Lower leg skin (tissue), 3 donors: ENCODE data around the gene TAF11L4.
"Not testable (repeated sequence)": the region's sequence is repeated elsewhere in the genome, so short reads cannot be mapped to it uniquely, and the experiment has no call there.

Experiments used
- CTCF ChIP-seq, 3 donors: fragments of 450-650 bp; IDR thresholded peaks; one replicate each; pipeline ENCODE4 v1.5.1; 2016; ENCODE audit warnings: antibody characterized with exemption in 3 of 3, mild to moderate bottlenecking in 3 of 3, moderate library complexity in 2 of 3
- POLR2A ChIP-seq, 2 donors: fragments of 450-650 bp; IDR thresholded peaks; one replicate each; pipeline ENCODE4 v1.6.1; 2016 to 2017; ENCODE audit warnings: antibody characterized with exemption in 2 of 2, mild to moderate bottlenecking in 1 of 2, moderate library complexity in 1 of 2

GRCh38 chr5:17526504-17526903, 4.9 kb downstream of the TAF11L4 start:
- TF ChIP-seq POLR2A, CTCF (IDR thresholded peaks at IDR 0.05): not testable (repeated sequence)
